OCI-LY3 (cell line): ENCODE data around the gene SPATS2L.

Experiments used
- CTCF ChIP-seq: fragments of 200-600, 300-600 bp; sonication (generic); IDR thresholded peaks from 2 replicates; pipeline ENCODE4 v1.5.1; 2014; ENCODE audit warnings: antibody characterized with exemption, low read length, low read depth
- EZH2phosphoT487 ChIP-seq: fragments of 200-600 bp; shearing (Covaris generic); IDR thresholded peaks from 2 replicates; pipeline ENCODE4 v1.6.1; 2018; ENCODE audit warnings: antibody characterized with exemption, mixed run types, low read depth

- TF ChIP-seq CTCF, result no peak
- no peak for TF ChIP-seq EZH2phosphoT487
These were observed 70.2 kb downstream of the SPATS2L start for GRCh38 chr2:200376513-200377354.
